OCI-LY1 (cell line): ENCODE data around the gene ORM2.

ENCODE experiments used
- H2AFZ ChIP-seq: fragments of 200-600 bp; sonication (generic), shearing (Covaris generic); 2 replicates; pipeline ENCODE4 v1.6.0; 2014; ENCODE audit warnings: antibody characterized with exemption, mild to moderate bottlenecking, low read length
- H3F3A ChIP-seq: fragments of 200-600 bp; sonication (generic), shearing (Covaris generic); 2 replicates; pipeline ENCODE4 v1.6.0; 2014; ENCODE audit warnings: mild to moderate bottlenecking, antibody characterized with exemption, low read length, moderate library complexity; ENCODE audit not compliant: insufficient read depth
- H3K27ac ChIP-seq: fragments of 200-600 bp; sonication (generic); 2 replicates; pipeline ENCODE4 v1.5.1; 2014; ENCODE audit warnings: low read length, mixed run types, mild to moderate bottlenecking, low read depth; ENCODE audit not compliant: poor library complexity, severe bottlenecking
- H3K27me3 ChIP-seq: fragments of 200-600 bp; sonication (generic); 2 replicates; pipeline ENCODE4 v1.6.0; 2014; ENCODE audit warnings: antibody characterized with exemption, mild to moderate bottlenecking, low read length, moderate library complexity; ENCODE audit not compliant: insufficient read depth
- H3K36me3 ChIP-seq: fragments of 200-600 bp; sonication (generic); 2 replicates; pipeline ENCODE4 v1.6.1; 2014; ENCODE audit warnings: mild to moderate bottlenecking, antibody characterized with exemption, low read length, moderate library complexity, mixed read lengths; ENCODE audit not compliant: insufficient read depth
- H3K4me1 ChIP-seq: fragments of 200-600 bp; sonication (generic); 2 replicates; pipeline ENCODE4 v1.5.1; 2014; ENCODE audit warnings: mild to moderate bottlenecking, low read length, moderate library complexity; ENCODE audit not compliant: insufficient read depth, severe bottlenecking
- H3K4me2 ChIP-seq: fragments of 200-600 bp; sonication (generic), shearing (Covaris generic); 2 replicates; pipeline ENCODE4 v1.6.1; 2014; ENCODE audit warnings: low read length
- H3K4me3 ChIP-seq: fragments of 200-600 bp; sonication (generic); 2 replicates; pipeline ENCODE4 v1.5.1; 2014; ENCODE audit warnings: low read length, low read depth, mild to moderate bottlenecking, mixed read lengths; ENCODE audit not compliant: poor library complexity, severe bottlenecking
- H3K79me2 ChIP-seq: fragments of 200-600 bp; shearing (Covaris generic); 2 replicates; pipeline ENCODE4 v1.6.1; 2016; ENCODE audit warnings: mixed run types, low read length, mixed read lengths; ENCODE audit not compliant: insufficient read depth
- H3K9ac ChIP-seq: fragments of 200-600 bp; sonication (generic), shearing (Covaris generic); 2 replicates; pipeline ENCODE4 v1.6.1; 2014; ENCODE audit warnings: mild to moderate bottlenecking, low read length, mixed read lengths
- H3K9me2 ChIP-seq: fragments of 200-600 bp; sonication (generic), shearing (Covaris generic); 2 replicates; pipeline ENCODE4 v1.6.1; 2014; ENCODE audit warnings: low read depth, mild to moderate bottlenecking, low read length, mixed read lengths
- H3K9me3 ChIP-seq: fragments of 200-600 bp; shearing (Covaris generic); 2 replicates; pipeline ENCODE4 v1.6.1; 2014; ENCODE audit warnings: low read length, mixed read lengths
- H4K20me1 ChIP-seq: fragments of 200-600 bp; sonication (generic), shearing (Covaris generic); 2 replicates; pipeline ENCODE4 v1.6.0; 2016; ENCODE audit warnings: mild to moderate bottlenecking, low read length; ENCODE audit not compliant: insufficient read depth
- EZH2 ChIP-seq: fragments of 200-600 bp; sonication (generic), shearing (Covaris generic); IDR thresholded peaks from 2 replicates; pipeline ENCODE4 v1.8.0; 2017; ENCODE audit warnings: borderline replicate concordance, mixed run types, mild to moderate bottlenecking, antibody characterized with exemption, low read length, moderate library complexity, mixed read lengths
- TF ChIP-seq, protein P1 (sequence below): fragments of 200-600 bp; sonication (generic), shearing (Covaris generic); IDR thresholded peaks from 2 replicates; pipeline ENCODE4 v1.5.1; 2017; ENCODE audit warnings: mild to moderate bottlenecking, antibody characterized with exemption, low read length, moderate library complexity, mixed read lengths

ORM2 gene

DNA sequence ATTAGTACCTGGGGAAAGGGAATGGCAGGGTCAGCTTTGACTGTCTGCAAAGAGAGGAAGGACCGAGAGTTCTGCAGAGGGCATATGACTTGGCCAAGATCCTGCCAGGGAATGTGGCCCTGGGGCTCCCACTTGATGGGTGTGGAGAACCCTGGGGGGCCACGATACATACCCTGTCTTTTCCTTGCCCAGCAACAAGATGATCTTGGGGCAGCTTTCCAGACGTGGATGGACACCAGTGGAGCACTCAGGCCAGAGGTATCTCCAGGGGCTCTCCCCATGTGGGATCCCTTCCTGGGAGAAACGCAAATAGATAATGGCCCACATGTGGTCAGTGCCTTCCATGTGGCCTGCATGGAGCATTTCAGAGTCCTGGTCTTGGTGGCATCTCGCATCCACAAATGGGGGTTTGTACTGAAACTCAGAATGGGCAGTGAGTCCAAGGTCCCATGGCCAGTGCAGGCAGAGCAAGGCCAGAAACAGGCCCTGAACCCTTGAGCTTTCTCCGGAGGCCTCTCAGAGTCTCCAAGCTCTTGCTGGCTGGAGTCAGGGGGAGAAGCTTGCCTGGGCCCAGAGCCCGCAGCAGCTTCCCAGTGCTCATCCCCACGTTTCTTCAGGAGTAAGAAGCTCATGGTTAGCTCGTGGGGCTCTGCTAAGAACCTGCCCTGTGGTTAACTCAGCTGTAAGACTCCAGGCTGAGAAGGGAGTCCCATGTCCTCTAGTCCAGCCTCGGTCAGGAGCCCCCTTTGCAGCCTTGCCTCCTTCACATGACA lies 25.1 kb upstream of the ORM2 start:
- Histone ChIP-seq H2AFZ (no peak overlapping the region), H3K4me3 (no peak overlapping the region), H3K79me2 (no peaks in the 10 kb centered on the region), H3K36me3 (no peaks in the 10 kb centered on the region), H3K9ac (no peak overlapping the region), H4K20me1 (no peaks in the 10 kb centered on the region), H3K27ac (no peak overlapping the region), H3K9me3 (no peaks in the 10 kb centered on the region), H3K4me2 (no peak overlapping the region), H3K4me1 (no peaks in the 10 kb centered on the region), H3K27me3 (peaks cover 6% of the 10 kb centered on the region), H3F3A (no peaks in the 10 kb centered on the region), H3K9me2 (no peaks in the 10 kb centered on the region)
- TF ChIP-seq EZH2, result no peak
- TF ChIP-seq, protein P1, sequence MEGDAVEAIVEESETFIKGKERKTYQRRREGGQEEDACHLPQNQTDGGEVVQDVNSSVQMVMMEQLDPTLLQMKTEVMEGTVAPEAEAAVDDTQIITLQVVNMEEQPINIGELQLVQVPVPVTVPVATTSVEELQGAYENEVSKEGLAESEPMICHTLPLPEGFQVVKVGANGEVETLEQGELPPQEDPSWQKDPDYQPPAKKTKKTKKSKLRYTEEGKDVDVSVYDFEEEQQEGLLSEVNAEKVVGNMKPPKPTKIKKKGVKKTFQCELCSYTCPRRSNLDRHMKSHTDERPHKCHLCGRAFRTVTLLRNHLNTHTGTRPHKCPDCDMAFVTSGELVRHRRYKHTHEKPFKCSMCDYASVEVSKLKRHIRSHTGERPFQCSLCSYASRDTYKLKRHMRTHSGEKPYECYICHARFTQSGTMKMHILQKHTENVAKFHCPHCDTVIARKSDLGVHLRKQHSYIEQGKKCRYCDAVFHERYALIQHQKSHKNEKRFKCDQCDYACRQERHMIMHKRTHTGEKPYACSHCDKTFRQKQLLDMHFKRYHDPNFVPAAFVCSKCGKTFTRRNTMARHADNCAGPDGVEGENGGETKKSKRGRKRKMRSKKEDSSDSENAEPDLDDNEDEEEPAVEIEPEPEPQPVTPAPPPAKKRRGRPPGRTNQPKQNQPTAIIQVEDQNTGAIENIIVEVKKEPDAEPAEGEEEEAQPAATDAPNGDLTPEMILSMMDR, result no peak

DNA sequence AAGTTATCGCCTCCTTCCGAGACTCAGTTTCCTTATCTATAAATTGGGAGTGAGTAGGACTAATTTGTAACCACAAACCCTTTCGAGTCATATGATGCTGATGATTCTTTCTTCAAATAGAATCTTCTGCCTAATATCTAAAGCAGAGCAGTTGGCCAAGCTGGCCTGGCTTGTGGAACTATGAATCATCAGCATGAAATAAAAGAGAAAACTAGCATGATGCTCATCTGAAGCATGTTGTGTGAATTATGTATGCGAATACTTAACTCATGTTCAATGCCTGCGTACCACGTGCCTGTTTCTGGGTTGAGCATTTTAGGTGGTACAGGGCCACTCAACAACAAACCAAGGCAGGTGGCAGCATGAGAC lies 21.8 kb upstream of the ORM2 start:
- Histone ChIP-seq H3K9me3 (no peaks in the 10 kb centered on the region), H3K4me2 (no peak overlapping the region), H3K27ac (no peak overlapping the region), H3K9ac (no peak overlapping the region), H3K9me2 (no peaks in the 10 kb centered on the region), H3F3A (no peaks in the 10 kb centered on the region), H3K27me3 (peaks cover 4% of the 10 kb centered on the region), H2AFZ (no peak overlapping the region), H4K20me1 (no peaks in the 10 kb centered on the region), H3K4me1 (no peaks in the 10 kb centered on the region), H3K4me3 (no peak overlapping the region), H3K79me2 (no peaks in the 10 kb centered on the region), H3K36me3 (no peaks in the 10 kb centered on the region)
- TF ChIP-seq, protein P1, result no peak
- no peak for TF ChIP-seq EZH2

DNA sequence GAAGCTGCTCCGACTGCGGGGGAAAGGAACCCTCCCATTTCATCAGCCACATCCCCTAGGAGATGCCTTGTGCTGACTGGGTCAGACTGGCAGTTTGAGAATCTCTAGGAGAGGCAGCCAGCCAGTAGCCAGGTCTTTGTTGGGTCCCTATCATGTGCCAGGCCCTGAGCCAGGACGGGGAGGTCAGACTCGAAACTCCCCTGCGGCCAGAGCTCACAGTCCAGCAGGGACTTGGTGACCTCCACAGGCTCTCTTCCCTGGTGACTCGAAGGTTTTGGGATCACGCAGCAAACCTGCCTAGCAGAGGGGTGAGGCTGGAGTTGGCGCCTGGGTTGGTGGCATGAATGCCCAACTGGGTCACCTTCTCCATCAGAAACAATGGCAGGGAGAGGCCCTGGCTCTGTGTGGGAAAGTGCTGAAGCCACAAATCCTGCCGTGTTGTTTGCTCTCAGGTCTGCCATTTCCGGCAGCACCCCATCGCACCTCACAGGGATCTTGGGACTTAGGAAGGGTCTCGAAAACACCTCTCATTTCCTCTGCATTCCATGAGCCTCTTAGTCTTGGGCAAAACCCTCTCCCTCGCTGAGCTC lies 21.2 kb upstream of the ORM2 start:
- H2AFZ ChIP-seq, result no peak overlapping the region
- H3K4me1 ChIP-seq, result no peaks in the 10 kb centered on the region
- H4K20me1 ChIP-seq, result no peaks in the 10 kb centered on the region
- no peak overlapping the region for H3K9ac ChIP-seq
- H3K36me3 ChIP-seq, result no peaks in the 10 kb centered on the region
- no peaks in the 10 kb centered on the region for H3F3A ChIP-seq
- no peak overlapping the region for H3K4me3 ChIP-seq
- H3K27ac ChIP-seq, result no peak overlapping the region
- H3K4me2 ChIP-seq, result no peak overlapping the region
- peaks cover 4% of the 10 kb centered on the region for H3K27me3 ChIP-seq
- H3K79me2 ChIP-seq, result no peaks in the 10 kb centered on the region
- H3K9me3 ChIP-seq, result no peaks in the 10 kb centered on the region
- TF ChIP-seq, protein P1, result no peak
- no peak for TF ChIP-seq EZH2
- H3K9me2 ChIP-seq, result no peaks in the 10 kb centered on the region
